ENCODE measurements around the gene ELP4.

GRCh38 chr11:31818425-31818755, 308.8 kb downstream of the ELP4 start:
- TF ChIP-seq CTCF (IDR thresholded peaks at IDR 0.05) (no peak), POLR2AphosphoS5 (IDR thresholded peaks at IDR 0.05) (no peak), POLR2A (IDR thresholded peaks at IDR 0.05) (no peak)

All from breast epithelium (tissue), 3 donors.